SK-N-SH treated with all-trans-retinoic acid at 6 μM for 48 hours (cell line): ENCODE results near the gene C10orf62.

Experiments
- ATAC-seq: fragments of 200-7000 bp; cut with Tn5 transposase; 3 replicates; pipeline ENCODE4 v1.9.1; 2020; ENCODE audit warnings: mild to moderate bottlenecking, moderate library complexity
- ARNTL ChIP-seq: fragments of 450-650 bp; formaldehyde crosslinking; IDR thresholded peaks from 2 replicates; pipeline ENCODE4 v1.5.0; 2020; ENCODE audit warnings: low read depth, mild to moderate bottlenecking, moderate library complexity, borderline replicate concordance
- CSDC2 ChIP-seq: fragments of 250-450 bp; sonication (Bioruptor Pico); IDR thresholded peaks from 2 replicates; pipeline ENCODE4 v1.5.0; 2020; ENCODE audit warnings: mild to moderate bottlenecking, moderate library complexity
- ESRRG ChIP-seq: fragments of 250-450 bp; sonication (Bioruptor Pico); IDR thresholded peaks from 2 replicates; pipeline ENCODE4 v1.6.1; 2021; ENCODE audit warnings: mild to moderate bottlenecking
- GLIS3 ChIP-seq: fragments of 250-450 bp; sonication (Bioruptor Pico); IDR thresholded peaks from 2 replicates; pipeline ENCODE4 v1.5.0; 2020; ENCODE audit warnings: mild to moderate bottlenecking, moderate library complexity
- ISL1 ChIP-seq: fragments of 250-450 bp; sonication (Bioruptor Pico); IDR thresholded peaks from 2 replicates; pipeline ENCODE4 v2.1.2; 2022; ENCODE audit warnings: mild to moderate bottlenecking, moderate library complexity
- OSR1 ChIP-seq: fragments of 250-450 bp; sonication (Bioruptor Pico); IDR thresholded peaks from 2 replicates; pipeline ENCODE4 v1.8.0; 2022; ENCODE audit warnings: moderate library complexity, mild to moderate bottlenecking, inconsistent platforms
- PPARA ChIP-seq: fragments of 250-450 bp; sonication (Bioruptor Pico); IDR thresholded peaks from 2 replicates; pipeline ENCODE4 v1.5.0; 2020; ENCODE audit warnings: mild to moderate bottlenecking, borderline replicate concordance
- RARB ChIP-seq: fragments of 250-450 bp; sonication (Bioruptor Pico); IDR thresholded peaks from 2 replicates; pipeline ENCODE4 v1.8.0; 2021; ENCODE audit warnings: mild to moderate bottlenecking, moderate library complexity
- SNAI2 ChIP-seq: fragments of 250-450 bp; sonication (Bioruptor Pico); IDR thresholded peaks from 2 replicates; pipeline ENCODE4 v1.5.0; 2020; ENCODE audit warnings: mild to moderate bottlenecking, moderate library complexity
- TCF4 ChIP-seq: fragments of 250-450 bp; sonication (Bioruptor Pico); IDR thresholded peaks from 2 replicates; pipeline ENCODE4 v1.8.0; 2021; ENCODE audit warnings: mild to moderate bottlenecking, moderate library complexity, borderline replicate concordance
- TOX ChIP-seq: fragments of 250-450 bp; sonication (Bioruptor Pico); IDR thresholded peaks from 2 replicates; pipeline ENCODE4 v1.8.0; 2021; ENCODE audit warnings: mild to moderate bottlenecking, moderate library complexity, borderline replicate concordance
- ZC3H10 ChIP-seq: fragments of 250-450 bp; sonication (Bioruptor Pico); IDR thresholded peaks from 2 replicates; pipeline ENCODE4 v1.5.1; 2021; ENCODE audit warnings: mild to moderate bottlenecking, moderate library complexity
- ZFP3 ChIP-seq: fragments of 250-450 bp; sonication (Bioruptor Pico); IDR thresholded peaks from 2 replicates; pipeline ENCODE4 v1.5.0; 2020; ENCODE audit warnings: mild to moderate bottlenecking, moderate library complexity
- ZFP30 ChIP-seq: fragments of 450-650 bp; formaldehyde crosslinking; IDR thresholded peaks from 2 replicates; pipeline ENCODE4 v1.5.0; 2022; ENCODE audit warnings: mild to moderate bottlenecking, moderate library complexity
- ZNF70 ChIP-seq: fragments of 450-650 bp; formaldehyde crosslinking; IDR thresholded peaks from 2 replicates; pipeline ENCODE4 v1.5.0; 2020; ENCODE audit warnings: mild to moderate bottlenecking, moderate library complexity
- ZNF8 ChIP-seq: fragments of 450-650 bp; formaldehyde crosslinking; IDR thresholded peaks from 2 replicates; pipeline ENCODE4 v1.5.0; 2020; ENCODE audit warnings: mild to moderate bottlenecking, moderate library complexity
- TF ChIP-seq, protein P1 (sequence below): fragments of 250-450 bp; sonication (Bioruptor Pico); IDR thresholded peaks from 2 replicates; pipeline ENCODE4 v1.5.1; 2021; ENCODE audit warnings: mild to moderate bottlenecking, moderate library complexity
- TF ChIP-seq, protein P2 (sequence below): fragments of 250-450 bp; sonication (Bioruptor Pico); IDR thresholded peaks from 2 replicates; pipeline ENCODE4 v1.8.0; 2020; ENCODE audit warnings: mild to moderate bottlenecking, moderate library complexity, borderline replicate concordance
- TF ChIP-seq, protein P3 (sequence below): fragments of 250-450 bp; sonication (Bioruptor Pico); IDR thresholded peaks from 2 replicates; pipeline ENCODE4 v1.5.0; 2020; ENCODE audit warnings: mild to moderate bottlenecking, moderate library complexity
- TF ChIP-seq, protein P4 (sequence below): fragments of 250-450 bp; sonication (Bioruptor Pico); IDR thresholded peaks from 2 replicates; pipeline ENCODE4 v1.5.1; 2020; ENCODE audit warnings: low read depth, mild to moderate bottlenecking, moderate library complexity
- TF ChIP-seq, protein P5 (sequence below): fragments of 250-450 bp; sonication (Bioruptor Pico); IDR thresholded peaks from 2 replicates; pipeline ENCODE4 v1.8.0; 2021; ENCODE audit warnings: low read depth, mild to moderate bottlenecking, moderate library complexity, borderline replicate concordance

The C10orf62 gene

DNA sequence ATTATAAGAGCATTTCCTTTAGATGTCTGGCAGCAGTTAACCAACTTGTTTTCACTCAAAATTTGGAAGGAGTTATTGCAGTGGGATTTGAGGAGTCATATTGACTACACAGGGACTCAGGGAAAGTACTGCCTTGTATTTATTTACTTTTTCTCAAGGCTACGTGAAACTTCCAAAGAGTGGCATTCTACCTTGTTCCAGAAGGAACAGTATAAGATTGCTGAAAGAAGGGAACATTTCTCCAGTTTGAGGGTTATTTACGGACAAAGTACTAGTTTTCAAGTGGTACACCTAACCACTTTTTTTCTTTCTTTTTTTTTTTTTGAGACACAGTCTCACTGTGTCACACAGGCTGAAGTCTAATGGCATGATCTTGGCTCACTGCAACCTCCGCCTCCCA, 38.7 kb downstream of the C10orf62 start:
- TF ChIP-seq, protein P1, sequence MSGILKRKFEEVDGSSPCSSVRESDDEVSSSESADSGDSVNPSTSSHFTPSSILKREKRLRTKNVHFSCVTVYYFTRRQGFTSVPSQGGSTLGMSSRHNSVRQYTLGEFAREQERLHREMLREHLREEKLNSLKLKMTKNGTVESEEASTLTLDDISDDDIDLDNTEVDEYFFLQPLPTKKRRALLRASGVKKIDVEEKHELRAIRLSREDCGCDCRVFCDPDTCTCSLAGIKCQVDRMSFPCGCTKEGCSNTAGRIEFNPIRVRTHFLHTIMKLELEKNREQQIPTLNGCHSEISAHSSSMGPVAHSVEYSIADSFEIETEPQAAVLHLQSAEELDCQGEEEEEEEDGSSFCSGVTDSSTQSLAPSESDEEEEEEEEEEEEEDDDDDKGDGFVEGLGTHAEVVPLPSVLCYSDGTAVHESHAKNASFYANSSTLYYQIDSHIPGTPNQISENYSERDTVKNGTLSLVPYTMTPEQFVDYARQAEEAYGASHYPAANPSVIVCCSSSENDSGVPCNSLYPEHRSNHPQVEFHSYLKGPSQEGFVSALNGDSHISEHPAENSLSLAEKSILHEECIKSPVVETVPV (CRISPR knock-in tag): no peak
- no peak for TF ChIP-seq ESRRG (CRISPR knock-in tag)
- TF ChIP-seq, all 23 proteins: peak for 0
- no peak for ATAC-seq

DNA sequence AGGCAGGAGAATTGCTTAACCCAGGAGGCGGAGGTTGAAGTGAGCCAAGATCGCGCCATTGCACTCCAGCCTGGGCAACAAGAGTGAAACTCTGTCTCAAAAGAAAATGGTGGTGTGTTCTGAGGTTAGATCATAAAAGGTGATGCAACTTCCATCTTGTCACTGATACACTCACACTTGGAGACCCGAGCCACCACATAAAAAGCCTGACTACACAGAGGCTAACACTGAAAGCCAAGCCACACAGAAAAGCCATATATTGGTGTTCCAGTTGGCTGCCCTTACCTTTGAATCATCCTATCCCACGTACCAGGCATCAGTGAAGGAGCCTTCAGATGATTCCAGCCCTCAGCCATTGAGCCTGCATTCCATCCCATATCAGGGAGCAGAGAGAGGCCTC, 39.8 kb downstream of the C10orf62 start:
- TF ChIP-seq ZNF70 (no peak), ZFP30 (CRISPR knock-in tag) (no peak)
- ATAC-seq: no peak

DNA sequence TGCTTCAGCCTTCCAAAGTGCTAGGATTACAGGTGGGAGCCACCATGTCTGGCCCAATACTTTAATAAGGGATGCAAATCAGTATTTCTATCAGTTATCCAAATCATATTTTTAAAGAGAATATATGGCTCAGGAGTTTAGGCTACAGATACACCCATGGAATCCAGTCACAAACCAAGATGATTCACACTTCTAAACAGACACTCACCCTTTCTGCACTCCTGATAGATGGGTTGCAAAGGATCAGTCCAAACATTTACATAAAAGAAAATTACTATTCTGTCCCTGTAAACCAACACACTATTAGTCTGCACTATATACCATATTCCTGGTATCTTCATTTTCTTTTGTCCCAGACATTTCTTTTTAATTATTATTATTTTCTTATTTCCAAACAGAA, 41.6 kb downstream of the C10orf62 start:
- ATAC-seq: no peak

More for the DNA sequence above, 41.6 kb downstream of the C10orf62 start:
- TF ChIP-seq ZC3H10 (CRISPR knock-in tag): no peak
- no peak for TF ChIP-seq TCF4
- no peak for TF ChIP-seq RARB (CRISPR knock-in tag)
- TF ChIP-seq ARNTL (CRISPR knock-in tag): no peak
- TF ChIP-seq, protein P2, sequence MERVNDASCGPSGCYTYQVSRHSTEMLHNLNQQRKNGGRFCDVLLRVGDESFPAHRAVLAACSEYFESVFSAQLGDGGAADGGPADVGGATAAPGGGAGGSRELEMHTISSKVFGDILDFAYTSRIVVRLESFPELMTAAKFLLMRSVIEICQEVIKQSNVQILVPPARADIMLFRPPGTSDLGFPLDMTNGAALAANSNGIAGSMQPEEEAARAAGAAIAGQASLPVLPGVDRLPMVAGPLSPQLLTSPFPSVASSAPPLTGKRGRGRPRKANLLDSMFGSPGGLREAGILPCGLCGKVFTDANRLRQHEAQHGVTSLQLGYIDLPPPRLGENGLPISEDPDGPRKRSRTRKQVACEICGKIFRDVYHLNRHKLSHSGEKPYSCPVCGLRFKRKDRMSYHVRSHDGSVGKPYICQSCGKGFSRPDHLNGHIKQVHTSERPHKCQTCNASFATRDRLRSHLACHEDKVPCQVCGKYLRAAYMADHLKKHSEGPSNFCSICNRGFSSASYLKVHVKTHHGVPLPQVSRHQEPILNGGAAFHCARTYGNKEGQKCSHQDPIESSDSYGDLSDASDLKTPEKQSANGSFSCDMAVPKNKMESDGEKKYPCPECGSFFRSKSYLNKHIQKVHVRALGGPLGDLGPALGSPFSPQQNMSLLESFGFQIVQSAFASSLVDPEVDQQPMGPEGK (CRISPR knock-in tag): no peak
- no peak for TF ChIP-seq ESRRG (CRISPR knock-in tag)
- no peak for TF ChIP-seq ISL1 (CRISPR knock-in tag)
- TF ChIP-seq, protein P3, sequence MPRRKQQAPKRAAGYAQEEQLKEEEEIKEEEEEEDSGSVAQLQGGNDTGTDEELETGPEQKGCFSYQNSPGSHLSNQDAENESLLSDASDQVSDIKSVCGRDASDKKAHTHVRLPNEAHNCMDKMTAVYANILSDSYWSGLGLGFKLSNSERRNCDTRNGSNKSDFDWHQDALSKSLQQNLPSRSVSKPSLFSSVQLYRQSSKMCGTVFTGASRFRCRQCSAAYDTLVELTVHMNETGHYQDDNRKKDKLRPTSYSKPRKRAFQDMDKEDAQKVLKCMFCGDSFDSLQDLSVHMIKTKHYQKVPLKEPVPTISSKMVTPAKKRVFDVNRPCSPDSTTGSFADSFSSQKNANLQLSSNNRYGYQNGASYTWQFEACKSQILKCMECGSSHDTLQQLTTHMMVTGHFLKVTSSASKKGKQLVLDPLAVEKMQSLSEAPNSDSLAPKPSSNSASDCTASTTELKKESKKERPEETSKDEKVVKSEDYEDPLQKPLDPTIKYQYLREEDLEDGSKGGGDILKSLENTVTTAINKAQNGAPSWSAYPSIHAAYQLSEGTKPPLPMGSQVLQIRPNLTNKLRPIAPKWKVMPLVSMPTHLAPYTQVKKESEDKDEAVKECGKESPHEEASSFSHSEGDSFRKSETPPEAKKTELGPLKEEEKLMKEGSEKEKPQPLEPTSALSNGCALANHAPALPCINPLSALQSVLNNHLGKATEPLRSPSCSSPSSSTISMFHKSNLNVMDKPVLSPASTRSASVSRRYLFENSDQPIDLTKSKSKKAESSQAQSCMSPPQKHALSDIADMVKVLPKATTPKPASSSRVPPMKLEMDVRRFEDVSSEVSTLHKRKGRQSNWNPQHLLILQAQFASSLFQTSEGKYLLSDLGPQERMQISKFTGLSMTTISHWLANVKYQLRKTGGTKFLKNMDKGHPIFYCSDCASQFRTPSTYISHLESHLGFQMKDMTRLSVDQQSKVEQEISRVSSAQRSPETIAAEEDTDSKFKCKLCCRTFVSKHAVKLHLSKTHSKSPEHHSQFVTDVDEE (CRISPR knock-in tag): no peak
- TF ChIP-seq, protein P4, sequence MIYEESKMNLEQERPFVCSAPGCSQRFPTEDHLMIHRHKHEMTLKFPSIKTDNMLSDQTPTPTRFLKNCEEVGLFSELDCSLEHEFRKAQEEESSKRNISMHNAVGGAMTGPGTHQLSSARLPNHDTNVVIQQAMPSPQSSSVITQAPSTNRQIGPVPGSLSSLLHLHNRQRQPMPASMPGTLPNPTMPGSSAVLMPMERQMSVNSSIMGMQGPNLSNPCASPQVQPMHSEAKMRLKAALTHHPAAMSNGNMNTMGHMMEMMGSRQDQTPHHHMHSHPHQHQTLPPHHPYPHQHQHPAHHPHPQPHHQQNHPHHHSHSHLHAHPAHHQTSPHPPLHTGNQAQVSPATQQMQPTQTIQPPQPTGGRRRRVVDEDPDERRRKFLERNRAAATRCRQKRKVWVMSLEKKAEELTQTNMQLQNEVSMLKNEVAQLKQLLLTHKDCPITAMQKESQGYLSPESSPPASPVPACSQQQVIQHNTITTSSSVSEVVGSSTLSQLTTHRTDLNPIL (CRISPR knock-in tag): no peak
- no peak for TF ChIP-seq OSR1 (CRISPR knock-in tag)
- TF ChIP-seq PPARA: no peak
- TF ChIP-seq SNAI2: no peak
- TF ChIP-seq TOX (CRISPR knock-in tag): no peak
- TF ChIP-seq ZFP3 (CRISPR knock-in tag): no peak
- TF ChIP-seq, protein P1 (CRISPR knock-in tag): no peak
- no peak for TF ChIP-seq CSDC2 (CRISPR knock-in tag)
- TF ChIP-seq ZNF70: no peak
- TF ChIP-seq GLIS3: no peak
- TF ChIP-seq ZNF8 (CRISPR knock-in tag): no peak
- TF ChIP-seq, protein P5, sequence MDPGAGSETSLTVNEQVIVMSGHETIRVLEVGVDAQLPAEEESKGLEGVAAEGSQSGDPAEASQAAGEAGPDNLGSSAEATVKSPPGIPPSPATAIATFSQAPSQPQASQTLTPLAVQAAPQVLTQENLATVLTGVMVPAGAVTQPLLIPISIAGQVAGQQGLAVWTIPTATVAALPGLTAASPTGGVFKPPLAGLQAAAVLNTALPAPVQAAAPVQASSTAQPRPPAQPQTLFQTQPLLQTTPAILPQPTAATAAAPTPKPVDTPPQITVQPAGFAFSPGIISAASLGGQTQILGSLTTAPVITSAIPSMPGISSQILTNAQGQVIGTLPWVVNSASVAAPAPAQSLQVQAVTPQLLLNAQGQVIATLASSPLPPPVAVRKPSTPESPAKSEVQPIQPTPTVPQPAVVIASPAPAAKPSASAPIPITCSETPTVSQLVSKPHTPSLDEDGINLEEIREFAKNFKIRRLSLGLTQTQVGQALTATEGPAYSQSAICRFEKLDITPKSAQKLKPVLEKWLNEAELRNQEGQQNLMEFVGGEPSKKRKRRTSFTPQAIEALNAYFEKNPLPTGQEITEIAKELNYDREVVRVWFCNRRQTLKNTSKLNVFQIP: no peak
